RPMI8226 (cell line): Measurements from ENCODE around the gene SPOCK1.

ENCODE experiments used
- DNase-seq: peaks from one replicate; pipeline ENCODE4 v3.0.0-alpha.2; 2015

The SPOCK1 gene

GRCh38 chr5:137440795-137441194 is 58.3 kb downstream of the SPOCK1 start:
- no peak for DNase-seq

- DNase-seq, result no peak
These were observed 59.5 kb downstream of the SPOCK1 start for GRCh38 chr5:137439645-137440044.

- DNase-seq, result no peak
These were observed 60.2 kb downstream of the SPOCK1 start for GRCh38 chr5:137438932-137439331.

GRCh38 chr5:137437774-137438173 is 61.4 kb downstream of the SPOCK1 start:
- DNase-seq, result no peak

GRCh38 chr5:137433539-137433938 is 65.6 kb downstream of the SPOCK1 start:
- no peak for DNase-seq

- DNase-seq, result no peak
These were observed 66.8 kb downstream of the SPOCK1 start for GRCh38 chr5:137432376-137432775.

GRCh38 chr5:137431051-137431450 is 68.1 kb downstream of the SPOCK1 start:
- no peak for DNase-seq

- no peak for DNase-seq
These were observed 83.9 kb downstream of the SPOCK1 start for GRCh38 chr5:137415231-137415681.

- no peak for DNase-seq
These were observed 84.9 kb downstream of the SPOCK1 start for GRCh38 chr5:137414112-137414755.

GRCh38 chr5:137412136-137412535 is 87.0 kb downstream of the SPOCK1 start:
- no peak for DNase-seq

- no peak for DNase-seq
These were observed 88.7 kb downstream of the SPOCK1 start for GRCh38 chr5:137410234-137411010.

GRCh38 chr5:137409736-137410135 is 89.4 kb downstream of the SPOCK1 start:
- no peak for DNase-seq

GRCh38 chr5:137407090-137407489 is 92.0 kb downstream of the SPOCK1 start:
- no peak for DNase-seq

- no peak for DNase-seq
These were observed 93.7 kb downstream of the SPOCK1 start for GRCh38 chr5:137405393-137405792.

GRCh38 chr5:137403869-137404268 is 95.3 kb downstream of the SPOCK1 start:
- DNase-seq, result no peak

- no peak for DNase-seq
These were observed 96.5 kb downstream of the SPOCK1 start for GRCh38 chr5:137402436-137403187.

GRCh38 chr5:137401946-137402345 is 97.2 kb downstream of the SPOCK1 start:
- no peak for DNase-seq

- no peak for DNase-seq
These were observed 98.6 kb downstream of the SPOCK1 start for GRCh38 chr5:137400571-137400970.

GRCh38 chr5:137399911-137400310 is 99.2 kb downstream of the SPOCK1 start:
- DNase-seq, result no peak

GRCh38 chr5:137398751-137399150 is 100.4 kb downstream of the SPOCK1 start:
- no peak for DNase-seq

GRCh38 chr5:137398154-137398553 is 101.0 kb downstream of the SPOCK1 start:
- DNase-seq, result no peak

GRCh38 chr5:137395011-137395755 is 103.9 kb downstream of the SPOCK1 start:
- no peak for DNase-seq

GRCh38 chr5:137394380-137394779 is 104.7 kb downstream of the SPOCK1 start:
- DNase-seq, result no peak
